PC-9 (cell line): ENCODE data around the gene TMEM126A. TPM values are rescaled to one million over a fixed set of nuclear protein-coding genes. Genes with fewer than 3 reads are reported as not detected.
A peak's percentile ranks its signal among the peaks of the same experiment; 100 is the strongest.

Experiments used
- BruUV-seq: library from RNA; stranded (reverse); fragments of 400-500 nt; replicated peaks from 2 replicates; lab custom pipeline; 2021; lab: Mats Ljungman, UMichigan
- CTCF ChIA-PET: fragments of 300-600 bp; sonication (Branson Sonifier 250); formaldehyde crosslinking; loops from one replicate; lab custom pipeline; 2022; ENCODE audit warnings: antibody characterized with exemption; lab: Charles Lee
- POLR2A ChIA-PET: fragments of 300-600 bp; sonication (Branson Sonifier 250); formaldehyde crosslinking; loops from one replicate; lab custom pipeline; 2022; ENCODE audit warnings: antibody characterized with exemption; ENCODE audit not compliant: unreplicated experiment; lab: Charles Lee
- DNase-seq, 2 experiments: peaks; one replicate each; pipeline versions ENCODE4 v3.0.0 to v3.0.0-alpha.2; 2015 to 2022; ENCODE audit warnings: mixed read lengths in 1 of 2
- H2AFZ ChIP-seq: fragments of 200-600 bp; sonication (generic); 2 replicates; pipeline ENCODE4 v1.8.1; 2017; ENCODE audit warnings: antibody characterized with exemption
- H3F3A ChIP-seq: fragments of 200-600 bp; sonication (generic); 2 replicates; pipeline ENCODE4 v1.8.1; 2017; ENCODE audit warnings: antibody characterized with exemption, mild to moderate bottlenecking, low read depth; ENCODE audit not compliant: insufficient read depth
- H3K27ac ChIP-seq: fragments of 200-600 bp; sonication (generic); 2 replicates; pipeline ENCODE4 v1.6.1; 2016; ENCODE audit warnings: mixed run types
- H3K27me3 ChIP-seq: fragments of 200-600 bp; sonication (generic); 2 replicates; pipeline ENCODE4 v1.6.1; 2016; ENCODE audit warnings: low read depth, mixed run types; ENCODE audit not compliant: insufficient read depth
- H3K36me3 ChIP-seq: fragments of 200-600 bp; sonication (generic); 2 replicates; pipeline ENCODE4 v1.6.1; 2016; ENCODE audit warnings: low read depth, mixed run types
- H3K4me1 ChIP-seq: fragments of 200-600 bp; sonication (generic); replicated peaks from 2 replicates; pipeline ENCODE4 v1.6.1; 2016; ENCODE audit warnings: mixed run types; ENCODE audit not compliant: insufficient read depth
- H3K4me2 ChIP-seq: fragments of 200-600 bp; sonication (generic); 2 replicates; pipeline ENCODE4 v1.6.1; 2017; ENCODE audit warnings: mixed run types
- H3K4me3 ChIP-seq: fragments of 200-600 bp; sonication (generic); 2 replicates; pipeline ENCODE4 v1.6.1; 2016; ENCODE audit warnings: mixed run types
- H3K79me2 ChIP-seq: fragments of 200-600 bp; sonication (generic); 2 replicates; pipeline ENCODE4 v1.6.1; 2017; ENCODE audit warnings: low read depth, mixed run types
- H3K9me2 ChIP-seq: fragments of 200-600 bp; sonication (generic); 2 replicates; pipeline ENCODE4 v1.8.1; 2017; ENCODE audit warnings: mild to moderate bottlenecking; ENCODE audit not compliant: insufficient read depth
- H3K9me3 ChIP-seq: fragments of 200-600 bp; sonication (generic); 2 replicates; pipeline ENCODE4 v1.8.1; 2016; ENCODE audit warnings: low read depth; ENCODE audit not compliant: insufficient read depth
- H4K20me1 ChIP-seq: fragments of 200-600 bp; sonication (generic); 2 replicates; pipeline ENCODE4 v1.8.1; 2017; ENCODE audit not compliant: insufficient read depth
- EZH2 ChIP-seq: fragments of 200-600 bp; sonication (generic); IDR thresholded peaks from 2 replicates; pipeline ENCODE4 v1.8.0; 2017; ENCODE audit warnings: antibody characterized with exemption, low read depth
- intact Hi-C: fragments of 100-400 bp; cut with micrococcal nuclease; formaldehyde crosslinking; loops from one replicate; pipeline ENCODE4 v1.10.0; 2022; ENCODE audit not compliant: unreplicated experiment
- total RNA-seq: library from RNA; stranded (reverse); gene quantifications from 2 replicates; pipeline ENCODE4 v1.2.3, GENCODE V29; 2021
- TF ChIP-seq, protein P1 (sequence below): fragments of 200-600 bp; sonication (generic); conservative IDR thresholded peaks from 2 replicates; pipeline ENCODE4 v1.6.1; 2017; ENCODE audit warnings: mixed run types, antibody characterized with exemption, mild to moderate bottlenecking, moderate library complexity

TMEM126A gene
- total RNA-seq, 1 experiment from 2014 or later, result 26.3 TPM

DNA sequence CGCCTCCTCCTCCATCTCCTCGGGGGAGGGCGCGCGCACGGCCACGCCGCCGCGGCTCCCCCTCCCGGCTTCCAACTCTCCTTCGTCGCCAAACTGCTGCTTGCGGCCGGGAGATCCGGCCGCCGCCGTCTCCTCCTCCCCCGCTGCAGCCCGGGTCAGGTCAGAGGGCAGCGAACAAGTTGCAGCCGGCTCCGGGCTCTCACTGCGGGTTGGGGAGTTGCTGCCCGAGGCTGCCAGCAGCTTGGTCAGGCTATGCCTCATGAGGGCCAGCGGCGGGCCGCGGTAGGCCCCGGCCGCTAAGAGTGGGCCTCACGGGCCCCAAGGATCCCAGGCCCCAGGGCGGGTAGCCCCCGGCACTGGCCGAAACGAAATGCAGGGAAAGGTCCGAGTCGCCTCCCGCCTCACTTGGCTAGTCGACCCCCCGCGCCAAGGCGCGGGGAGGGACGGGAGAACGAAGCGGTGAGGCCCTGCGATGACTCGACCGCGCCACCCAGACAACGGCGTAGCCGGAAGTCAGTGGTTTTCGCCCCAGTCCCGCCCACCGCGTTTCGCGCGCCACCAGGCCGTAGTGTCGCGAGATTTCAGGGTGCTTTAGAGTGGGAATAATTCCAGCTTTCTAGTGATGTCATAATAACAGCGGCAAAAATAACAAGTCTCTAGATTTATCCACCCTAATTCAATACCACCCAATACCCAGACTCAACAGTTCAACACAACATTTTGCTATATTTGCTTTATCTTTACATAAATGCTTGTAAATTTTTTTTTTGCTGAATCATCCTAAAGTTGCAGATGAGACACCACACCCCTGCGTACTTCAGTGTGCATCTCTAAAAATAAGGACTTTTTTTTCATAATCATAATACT lies 17.1 kb downstream of the TMEM126A start, which contains the start of gene CREBZF:
Gene CREBZF (minus strand): TSS at position 515 of the 867 bp plus-strand sequence. CDS start 254 bp downstream, at position 261.
- CTCF ChIA-PET, result interaction anchor here (0.7 kb wide), 1 partner anchor 15 kb away, joined by 4 read pairs; no protein-coding TSS in a partner anchor

GRCh38 chr11:85665733-85666132 lies 18.0 kb downstream of the TMEM126A start:
- Histone ChIP-seq H3K9me2 (no peaks in the 10 kb centered on the region), H3K79me2 (peaks cover 42% of the 10 kb centered on the region), H3K4me3 (no peak overlapping the region), H3K36me3 (peaks cover 29% of the 10 kb centered on the region), H3K9me3 (no peaks in the 10 kb centered on the region), H3K27me3 (no peaks in the 10 kb centered on the region), H3K27ac (peak overlapping the region; percentile 93), H3K4me2 (peak overlapping the region; percentile 98), H3K4me1 (peaks cover 25% of the 10 kb centered on the region), H2AFZ (peak overlapping the region; percentile 78), H3F3A (peaks cover 7% of the 10 kb centered on the region; the same call in 1 of the 2 replicates), H4K20me1 (peaks cover 32% of the 10 kb centered on the region)
- DNase-seq, result peak in 1 of 2 experiments; percentile 33
- BruUV-seq, result no TSS peak
- intact Hi-C loops, result loop anchor here (2.0 to 10.0 kb wide), 4 partner anchors 17 to 579 kb away; partner anchors contain the start of genes EED and TMEM126B
- ChIA-PET POLR2A (no interaction called here), CTCF (no interaction called here)
- no peak for TF ChIP-seq EZH2
- TF ChIP-seq, protein P1, sequence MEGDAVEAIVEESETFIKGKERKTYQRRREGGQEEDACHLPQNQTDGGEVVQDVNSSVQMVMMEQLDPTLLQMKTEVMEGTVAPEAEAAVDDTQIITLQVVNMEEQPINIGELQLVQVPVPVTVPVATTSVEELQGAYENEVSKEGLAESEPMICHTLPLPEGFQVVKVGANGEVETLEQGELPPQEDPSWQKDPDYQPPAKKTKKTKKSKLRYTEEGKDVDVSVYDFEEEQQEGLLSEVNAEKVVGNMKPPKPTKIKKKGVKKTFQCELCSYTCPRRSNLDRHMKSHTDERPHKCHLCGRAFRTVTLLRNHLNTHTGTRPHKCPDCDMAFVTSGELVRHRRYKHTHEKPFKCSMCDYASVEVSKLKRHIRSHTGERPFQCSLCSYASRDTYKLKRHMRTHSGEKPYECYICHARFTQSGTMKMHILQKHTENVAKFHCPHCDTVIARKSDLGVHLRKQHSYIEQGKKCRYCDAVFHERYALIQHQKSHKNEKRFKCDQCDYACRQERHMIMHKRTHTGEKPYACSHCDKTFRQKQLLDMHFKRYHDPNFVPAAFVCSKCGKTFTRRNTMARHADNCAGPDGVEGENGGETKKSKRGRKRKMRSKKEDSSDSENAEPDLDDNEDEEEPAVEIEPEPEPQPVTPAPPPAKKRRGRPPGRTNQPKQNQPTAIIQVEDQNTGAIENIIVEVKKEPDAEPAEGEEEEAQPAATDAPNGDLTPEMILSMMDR, result no peak

More for the DNA sequence above, 17.1 kb downstream of the TMEM126A start, which contains the start of gene CREBZF:
- peaks cover 38% of the 10 kb centered on the region for H3K36me3 ChIP-seq
- H3K9me3 ChIP-seq, result no peaks in the 10 kb centered on the region
- peak within 1 kb of the TSS; percentile 98 for H3K4me3 ChIP-seq
- H3K27me3 ChIP-seq, result no peaks in the 10 kb centered on the region
- H2AFZ ChIP-seq, result peak within 1 kb of the TSS; percentile 78
- peak; percentile 88 to 93 for DNase-seq
- H3K4me1 ChIP-seq, result peaks cover 34% of the 10 kb centered on the region
- peak within 1 kb of the TSS; percentile 98 for H3K4me2 ChIP-seq
- peak within 1 kb of the TSS; percentile 93 for H3K27ac ChIP-seq
- peaks cover 41% of the 10 kb centered on the region for H4K20me1 ChIP-seq
- no peaks in the 10 kb centered on the region for H3K9me2 ChIP-seq
- intact Hi-C loops, result loop anchor here (2.0 to 10.0 kb wide), 5 partner anchors 16 to 1757 kb away; partner anchors contain the start of genes EED and TMEM126B
- POLR2A ChIA-PET, result interaction anchor here (0.6 kb wide), 4 partner anchors 15 to 180 kb away, joined by 3 to 4 read pairs (median 4); no protein-coding TSS in a partner anchor
- no peak for TF ChIP-seq EZH2
- TF ChIP-seq, protein P1, result no peak
- peaks cover 11% of the 10 kb centered on the region for H3F3A ChIP-seq
- BruUV-seq, result TSS peak; percentile 73
- peaks cover 50% of the 10 kb centered on the region for H3K79me2 ChIP-seq

DNA sequence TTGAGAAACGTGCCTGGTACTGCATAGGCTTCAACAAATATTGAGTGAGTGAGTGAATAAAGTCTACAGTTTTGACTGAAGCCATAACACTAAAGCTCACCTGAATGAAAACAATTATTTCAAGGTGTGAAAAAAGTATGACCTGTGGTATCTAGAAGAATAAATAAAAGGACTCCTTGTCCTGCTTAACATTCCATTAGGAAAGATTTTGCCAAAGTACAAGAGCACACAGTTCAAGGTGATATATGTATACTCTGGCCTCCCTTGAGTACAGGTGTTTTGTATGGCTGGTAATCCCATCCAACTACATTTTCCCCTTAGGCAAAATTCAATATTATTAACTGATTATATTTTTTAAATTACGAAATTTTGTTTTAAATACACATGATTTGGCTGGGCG lies 18.9 kb downstream of the TMEM126A start:
- peaks cover 20% of the 10 kb centered on the region for H3K36me3 ChIP-seq
- H2AFZ ChIP-seq, result peak overlapping the region; percentile 10; the same call in 1 of the 2 replicates
- peak in 1 of 2 experiments; percentile 27 for DNase-seq
- ChIA-PET CTCF (no interaction called here), POLR2A (no interaction called here)
- H3K27ac ChIP-seq, result peak overlapping the region; percentile 6; the same call in 1 of the 2 replicates
- H3K79me2 ChIP-seq, result peaks cover 32% of the 10 kb centered on the region
- H3K4me1 ChIP-seq, result peaks cover 16% of the 10 kb centered on the region
- BruUV-seq, result no TSS peak
- TF ChIP-seq EZH2, result no peak
- TF ChIP-seq, protein P1, result no peak
- no peaks in the 10 kb centered on the region for H3K9me2 ChIP-seq
- no peak overlapping the region for H3K4me3 ChIP-seq
- no peaks in the 10 kb centered on the region for H3K9me3 ChIP-seq
- no peak overlapping the region for H3K4me2 ChIP-seq
- H3K27me3 ChIP-seq, result no peaks in the 10 kb centered on the region
- H3F3A ChIP-seq, result peaks cover 7% of the 10 kb centered on the region; the same call in 1 of the 2 replicates
- peaks cover 22% of the 10 kb centered on the region for H4K20me1 ChIP-seq
- intact Hi-C loops, result loop anchor here (10.0 kb wide), 2 partner anchors 178 to 578 kb away; partner anchors contain the start of gene EED
